Pons (tissue), 1 donor: ENCODE results near the gene CRIP1.

Experiments
- DNase-seq: peaks from one replicate; pipeline ENCODE4 v3.0.0-alpha.2; 2016; ENCODE audit warnings: low spot score

CRIP1 gene

GRCh38 chr14:105486163-105486973 lies at the start of gene CRIP1:
Gene CRIP1 (plus strand): TSS chr14:105486886. CDS start chr14:105487260, 374 bp downstream.
- no peak for DNase-seq

DNA sequence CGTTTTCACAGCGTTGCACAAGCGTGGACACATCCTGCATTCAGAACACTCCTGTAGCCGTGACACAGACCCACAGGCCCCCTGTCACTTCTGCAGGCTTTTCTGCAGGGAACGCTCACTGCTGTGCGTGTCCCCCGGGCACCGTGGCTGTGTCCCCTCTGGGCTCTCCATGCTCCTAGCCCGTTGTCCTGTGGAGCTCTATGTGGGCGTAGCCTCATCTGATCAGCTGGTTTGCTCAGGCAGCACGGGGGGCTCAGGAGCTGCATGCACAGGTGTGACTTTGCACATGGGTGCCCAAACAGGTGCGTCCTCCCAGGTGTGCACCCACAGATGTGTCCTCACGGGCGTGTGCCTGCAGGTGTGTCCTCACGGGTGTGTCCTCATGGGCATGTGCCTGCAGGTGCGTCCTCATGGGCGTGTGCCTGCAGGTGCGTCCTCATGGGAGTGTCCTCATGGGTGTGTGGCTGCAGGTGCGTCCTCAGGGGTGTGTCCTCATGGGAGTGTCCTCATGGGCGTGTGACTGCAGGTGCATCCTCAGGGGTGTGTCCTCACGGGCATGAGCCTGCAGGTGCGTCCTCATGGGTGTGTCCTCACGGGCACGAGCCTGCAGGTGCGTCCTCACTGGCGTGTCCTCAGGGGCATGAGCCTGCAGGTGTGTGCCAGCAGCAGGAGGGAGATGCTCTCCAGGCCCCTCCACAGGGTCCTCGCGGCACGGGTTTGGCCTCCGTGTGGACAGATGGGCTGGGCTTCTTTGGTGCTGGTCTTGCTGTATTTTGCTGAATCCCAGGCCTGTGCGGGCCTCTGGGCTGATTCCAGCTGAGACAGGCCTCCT lies 49.6 kb upstream of the CRIP1 start:
- DNase-seq: no peak

DNA sequence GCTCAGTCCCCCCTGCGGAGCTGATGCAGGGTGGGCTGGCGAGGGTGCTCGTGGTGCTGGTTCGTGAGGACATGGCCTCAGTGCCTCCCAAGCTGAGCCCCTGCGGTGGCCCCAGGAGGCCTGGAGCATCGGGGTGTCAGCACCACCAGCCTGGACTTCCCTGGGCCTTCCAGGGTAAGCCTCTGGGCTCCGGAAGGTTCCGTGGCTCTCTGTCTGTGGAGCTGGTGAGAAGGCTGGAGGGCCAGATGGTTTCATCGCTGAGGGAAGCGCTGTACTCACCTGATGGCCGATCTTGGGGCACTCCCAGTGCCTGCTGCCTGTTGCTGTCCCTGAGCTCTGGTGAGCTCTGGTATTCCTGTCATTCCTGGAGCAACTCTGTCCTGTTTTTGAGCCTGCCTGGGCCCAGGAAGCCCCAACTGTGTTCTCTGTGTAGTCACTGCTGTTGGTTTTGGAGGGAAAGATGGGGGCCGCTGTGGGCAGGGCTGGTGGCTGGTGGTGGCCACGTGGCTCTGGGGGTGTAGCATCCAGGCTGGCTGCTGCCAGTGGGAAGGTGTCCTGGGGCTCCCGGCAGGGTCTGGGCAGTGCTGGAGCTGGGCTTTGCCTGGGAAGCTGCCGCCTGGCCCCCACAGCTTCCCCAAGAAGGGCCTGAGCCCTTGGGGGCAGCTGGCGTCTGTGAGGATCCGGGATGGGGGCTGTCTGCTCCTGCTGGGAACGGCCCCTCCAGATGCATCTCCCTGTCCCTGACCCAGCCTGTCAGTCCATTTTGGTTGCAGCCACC lies 48.8 kb upstream of the CRIP1 start:
- DNase-seq: no peak

GRCh38 chr14:105439179-105439578 lies 47.5 kb upstream of the CRIP1 start:
- no peak for DNase-seq

DNA sequence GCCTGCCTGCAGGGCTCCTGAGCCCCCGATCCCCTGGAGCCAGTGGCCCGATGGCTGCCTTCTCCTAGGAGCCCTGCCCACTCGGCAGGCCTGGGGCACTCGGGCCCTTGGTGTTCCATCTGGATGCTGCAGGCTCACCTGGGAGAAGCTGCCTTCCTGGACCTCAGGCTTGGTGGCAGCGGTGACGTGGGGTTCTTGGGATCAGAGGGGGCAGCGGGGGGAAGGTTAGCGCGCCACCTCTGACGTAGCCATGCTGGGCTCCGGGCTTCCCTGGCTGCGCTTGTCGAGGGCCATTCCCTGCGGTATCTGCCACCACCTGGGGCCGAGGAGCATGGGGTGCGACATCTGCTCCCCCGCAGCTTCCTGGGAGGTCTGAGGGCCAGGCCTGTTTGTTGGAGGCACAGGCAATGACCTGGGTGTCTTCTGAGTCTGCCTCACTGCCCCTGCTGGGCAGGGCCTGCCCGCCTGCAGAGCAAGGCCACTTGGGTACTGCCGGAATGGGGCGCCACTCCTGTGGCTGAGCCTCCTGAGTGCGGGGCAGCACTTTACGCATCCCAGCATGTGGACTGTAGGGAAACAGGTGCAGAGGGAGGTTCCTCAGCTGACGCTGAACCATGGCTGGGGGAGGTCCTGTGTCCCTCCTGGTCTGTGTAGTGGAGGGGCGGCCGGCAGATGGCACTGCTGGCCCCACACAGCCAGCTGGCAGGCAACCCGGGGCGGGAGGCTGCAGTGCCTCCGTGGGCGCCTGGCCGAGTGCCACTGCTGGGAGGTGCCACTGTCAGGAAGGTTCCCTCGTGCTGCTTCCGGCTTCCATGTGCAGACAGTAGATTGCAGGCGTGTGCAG lies 46.8 kb upstream of the CRIP1 start:
- no peak for DNase-seq

GRCh38 chr14:105440554-105440900 lies 46.2 kb upstream of the CRIP1 start:
- no peak for DNase-seq

DNA sequence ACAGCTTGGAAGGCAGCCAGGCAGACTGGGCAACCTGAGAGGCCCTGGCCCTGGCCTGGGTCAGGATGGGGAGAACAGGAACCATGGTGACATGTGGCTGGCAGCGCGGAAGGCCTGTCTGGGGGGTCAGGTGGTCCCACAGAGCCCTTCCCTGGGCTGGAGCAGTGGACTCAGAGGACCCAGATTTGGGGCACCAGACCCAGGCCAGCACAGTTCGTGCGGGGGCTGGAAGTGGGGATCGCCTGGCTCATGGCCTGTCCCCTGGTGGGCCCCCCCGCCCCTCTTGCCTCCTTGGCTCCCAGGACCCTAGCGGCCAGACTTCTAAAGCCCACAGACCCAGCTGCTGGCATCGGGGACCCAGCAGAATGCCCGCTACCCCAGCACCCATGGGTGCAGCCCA lies 45.7 kb upstream of the CRIP1 start:
- no peak for DNase-seq

- no peak for DNase-seq
Measured at GRCh38 chr14:105442125-105442524, 44.6 kb upstream of the CRIP1 start.

GRCh38 chr14:105442834-105443233 lies 43.9 kb upstream of the CRIP1 start:
- no peak for DNase-seq

DNA sequence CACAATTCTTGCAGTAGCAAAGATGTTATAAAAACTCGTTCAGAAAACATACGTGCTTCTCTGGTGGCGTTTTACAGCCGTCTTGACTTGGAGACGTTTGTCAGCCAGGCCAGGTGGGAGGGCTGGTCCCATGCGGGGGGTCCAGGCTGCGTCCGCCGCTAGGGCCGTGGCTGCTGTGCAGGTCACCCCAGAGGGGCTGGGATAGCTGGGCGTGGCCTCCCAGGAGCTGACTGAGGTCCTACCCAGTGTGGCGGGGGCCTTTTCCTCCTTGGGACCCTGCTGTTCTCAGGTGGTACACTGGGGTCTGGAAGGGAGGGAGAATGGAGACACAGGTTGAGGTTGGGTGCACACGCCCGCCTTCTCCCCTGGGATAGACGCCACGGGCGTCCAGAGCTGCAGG lies 41.8 kb upstream of the CRIP1 start:
- no peak for DNase-seq

GRCh38 chr14:105445290-105445689 lies 41.4 kb upstream of the CRIP1 start:
- no peak for DNase-seq

DNA sequence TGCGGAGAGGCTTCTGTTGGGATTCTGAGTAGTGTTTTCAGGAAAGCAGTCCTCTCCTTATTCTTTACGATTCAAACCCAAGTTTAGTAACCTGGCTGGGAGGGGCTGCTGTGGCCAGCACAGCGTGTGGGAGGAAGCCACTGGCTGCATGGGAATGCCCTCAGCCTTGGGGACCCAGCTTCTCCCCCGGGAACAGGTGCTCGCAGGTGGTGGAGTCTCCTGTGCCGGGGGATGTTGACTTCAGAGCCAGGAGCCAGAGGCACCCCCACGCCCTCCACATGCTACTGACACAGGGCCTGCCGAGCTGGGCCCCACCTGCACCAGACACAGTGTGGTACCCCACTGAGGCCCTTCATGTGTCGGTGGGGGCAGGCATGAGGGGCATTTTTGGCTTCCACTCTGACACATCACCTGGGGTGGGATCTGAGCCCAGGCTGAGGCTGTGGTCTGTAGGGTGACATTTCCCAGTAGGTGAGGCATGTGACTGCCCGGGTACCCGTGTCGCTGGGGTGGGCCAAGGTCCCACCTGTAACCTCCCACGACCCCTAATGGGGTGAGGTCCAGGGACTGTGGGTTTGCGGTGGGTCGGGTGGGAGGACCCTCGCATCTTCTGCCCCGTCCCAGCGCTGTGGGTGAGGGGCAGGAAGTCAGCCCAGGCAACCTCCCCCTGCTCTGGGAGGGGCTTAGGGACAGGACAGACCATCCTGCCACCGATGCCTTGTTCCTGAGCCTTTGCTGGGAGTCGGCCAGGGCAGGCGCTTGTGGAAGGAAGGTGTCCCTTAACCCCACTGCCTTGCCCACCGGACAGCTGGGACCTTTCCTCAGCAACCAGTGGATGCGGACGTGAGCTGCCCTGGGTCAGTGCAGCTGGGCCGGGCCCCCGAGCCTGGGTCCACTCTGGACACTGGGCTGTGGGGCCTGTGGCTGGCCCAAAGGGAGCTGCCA lies 40.5 kb upstream of the CRIP1 start:
- DNase-seq: no peak

DNA sequence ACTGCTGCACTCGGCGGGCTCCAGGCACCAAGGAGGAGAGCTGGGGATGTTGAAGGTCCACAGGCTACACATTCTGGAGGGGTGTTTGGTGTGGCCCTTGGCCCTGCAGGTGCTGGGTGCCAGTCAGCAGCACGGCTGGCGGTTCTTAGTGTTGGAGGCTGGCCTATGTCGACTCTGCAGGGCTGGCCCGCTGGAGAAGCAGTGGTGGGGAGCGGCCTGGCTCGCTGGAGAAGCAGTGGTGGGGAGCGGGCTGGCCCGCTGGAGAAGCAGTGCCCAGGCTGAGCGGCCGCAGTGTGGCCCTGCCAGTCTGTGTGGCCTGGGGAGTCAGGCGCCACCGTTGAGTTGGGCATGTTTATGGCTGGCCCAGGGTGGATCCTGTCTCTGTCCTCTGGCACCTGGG lies 39.7 kb upstream of the CRIP1 start:
- DNase-seq: no peak

- DNase-seq: no peak
Measured at GRCh38 chr14:105447651-105448640, 38.7 kb upstream of the CRIP1 start.

DNA sequence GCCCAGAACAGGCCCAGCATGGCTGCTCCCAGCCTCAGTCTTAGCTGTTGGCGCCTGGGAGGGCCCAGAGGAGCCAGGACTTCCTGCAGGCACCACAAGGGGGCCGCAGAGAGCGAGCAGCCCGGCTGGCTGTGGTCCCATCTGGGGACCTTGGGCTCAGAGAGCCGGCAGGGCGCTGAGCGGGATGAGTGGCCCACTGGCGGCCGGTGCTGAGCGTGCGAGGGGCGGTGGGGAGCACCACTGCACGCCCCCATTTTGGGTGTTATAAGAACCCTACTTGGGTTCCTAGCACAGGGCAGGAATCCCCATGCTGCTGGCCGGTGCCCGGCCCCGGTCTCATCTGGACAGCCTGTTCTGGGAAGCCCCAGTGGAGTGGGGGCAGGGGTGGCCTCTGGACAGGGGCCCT lies 38.0 kb upstream of the CRIP1 start:
- DNase-seq: peak; percentile 52

DNA sequence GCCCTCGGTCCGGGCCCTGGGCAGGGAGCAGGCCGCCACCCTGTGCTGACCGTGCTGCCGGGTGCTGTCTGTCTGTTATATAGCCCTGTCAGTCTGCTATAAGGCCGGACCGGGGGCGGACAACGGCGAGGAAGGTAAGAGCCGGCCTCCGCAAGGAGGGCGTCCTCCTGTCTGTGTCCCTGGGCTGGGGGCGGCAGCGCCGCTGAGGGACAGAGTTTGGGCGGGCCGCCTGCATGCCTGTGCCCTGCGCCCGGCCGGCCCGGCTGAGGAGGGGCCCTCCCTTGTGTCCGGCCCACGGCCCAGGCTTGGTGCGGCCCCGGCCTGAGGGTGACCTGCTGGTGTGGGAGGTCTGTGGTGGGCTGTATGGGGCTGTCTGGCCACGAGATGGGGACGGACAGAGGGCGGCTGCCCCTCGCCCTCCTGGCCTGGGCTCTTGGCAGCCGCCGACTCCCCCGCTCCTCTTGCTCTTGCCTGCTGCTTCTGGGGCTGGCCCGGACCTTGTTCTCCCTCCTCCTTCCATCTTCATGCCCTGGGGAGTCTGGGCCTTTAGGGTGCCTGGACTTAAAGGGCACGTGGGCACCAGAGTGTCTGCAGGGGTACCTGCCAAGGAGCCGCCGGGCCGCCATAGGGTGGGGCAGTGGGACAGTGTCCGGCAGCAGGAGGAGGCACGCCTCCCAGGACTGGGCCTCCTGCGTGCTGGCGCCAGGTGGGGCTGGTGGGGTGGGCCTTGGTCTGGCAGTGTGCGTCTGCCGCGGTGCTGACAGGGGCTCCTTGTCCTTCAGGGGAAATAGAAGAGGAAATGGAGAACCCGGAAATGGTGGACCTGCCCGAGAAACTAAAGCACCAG lies 37.2 kb upstream of the CRIP1 start:
- DNase-seq: no peak

- no peak for DNase-seq
Measured at GRCh38 chr14:105450123-105450505, 36.6 kb upstream of the CRIP1 start.
